ENCODE results near the gene ZNF764.
A peak's percentile ranks its signal among the peaks of the same experiment; 100 is the strongest.

The ZNF764 gene

GRCh38 chr16:30559690-30560089 is 1.5 kb upstream of the ZNF764 start:
- TF ChIP-seq CTCF (IDR thresholded peaks at IDR 0.05; ENCODE audit: poor library complexity, severe bottlenecking): no peak
- Histone ChIP-seq H3K27ac (ENCODE audit: poor library complexity, severe bottlenecking) (no peak overlapping the region), H3K36me3 (ENCODE audit: low read depth) (peaks cover 15% of the 10 kb centered on the region), H3K4me3 (ENCODE audit: severe bottlenecking) (no peak overlapping the region), H3K27me3 (ENCODE audit: insufficient read depth, poor library complexity, severe bottlenecking) (no peaks in the 10 kb centered on the region), H3K9me3 (ENCODE audit: severe bottlenecking) (no peaks in the 10 kb centered on the region), H3K4me1 (ENCODE audit: insufficient read depth, poor library complexity, severe bottlenecking) (no peaks in the 10 kb centered on the region)
- no peak for ATAC-seq (ENCODE audit: low read depth)
- no peak for DNase-seq (ENCODE audit: low spot score)

DNA sequence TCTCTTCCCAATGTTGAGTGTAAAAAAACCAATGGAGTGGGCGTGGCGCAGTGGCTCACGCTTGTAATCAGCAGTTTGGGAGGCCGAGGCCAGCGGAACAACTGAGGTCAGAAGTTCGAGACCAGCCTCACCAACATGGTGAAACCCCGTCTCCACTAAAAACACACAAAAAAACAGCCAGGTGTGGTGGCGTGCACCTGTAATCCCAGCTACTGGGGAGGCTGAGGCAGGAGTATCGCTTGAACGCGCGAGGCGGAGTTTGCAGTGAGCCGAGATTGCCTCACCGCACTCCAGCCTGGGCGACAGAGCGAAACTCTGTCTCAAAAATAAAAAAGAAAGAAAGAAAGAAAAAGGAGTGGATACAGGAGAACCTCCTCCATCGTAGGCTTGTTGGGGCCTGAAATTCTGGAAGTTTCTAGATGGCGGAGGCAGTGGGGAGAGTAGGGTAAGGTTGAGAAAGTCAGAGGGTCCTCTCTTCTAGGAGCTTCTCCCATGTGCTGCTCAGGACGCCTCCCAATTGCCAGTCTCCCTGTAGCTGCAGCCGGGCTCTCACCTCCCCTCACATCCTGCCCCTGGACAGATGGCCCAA is 709 bp upstream of the ZNF764 start:
- no peak overlapping the region for H3K27ac ChIP-seq (ENCODE audit: poor library complexity, severe bottlenecking)
- H3K9me3 ChIP-seq (ENCODE audit: severe bottlenecking): no peaks in the 10 kb centered on the region
- ATAC-seq (ENCODE audit: low read depth) (no peak), DNase-seq (ENCODE audit: low spot score) (no peak)
- H3K36me3 ChIP-seq (ENCODE audit: low read depth): peaks cover 22% of the 10 kb centered on the region
- TF ChIP-seq CTCF (IDR thresholded peaks at IDR 0.05; ENCODE audit: poor library complexity, severe bottlenecking): no peak
- H3K4me3 ChIP-seq (ENCODE audit: severe bottlenecking): peak overlapping the region; percentile 68
- H3K27me3 ChIP-seq (ENCODE audit: insufficient read depth, poor library complexity, severe bottlenecking): no peaks in the 10 kb centered on the region
- no peaks in the 10 kb centered on the region for H3K4me1 ChIP-seq (ENCODE audit: insufficient read depth, poor library complexity, severe bottlenecking)

- no peaks in the 10 kb centered on the region for H3K9me3 ChIP-seq (ENCODE audit: severe bottlenecking)
- no peak for TF ChIP-seq CTCF (IDR thresholded peaks at IDR 0.05; ENCODE audit: poor library complexity, severe bottlenecking)
- H3K4me1 ChIP-seq (ENCODE audit: insufficient read depth, poor library complexity, severe bottlenecking): no peaks in the 10 kb centered on the region
- ATAC-seq (ENCODE audit: low read depth): no peak; the same call in 1 of the 3 replicates
- H3K27me3 ChIP-seq (ENCODE audit: insufficient read depth, poor library complexity, severe bottlenecking): no peaks in the 10 kb centered on the region
- H3K4me3 ChIP-seq (ENCODE audit: severe bottlenecking): peak overlapping the region; percentile 68
- H3K36me3 ChIP-seq (ENCODE audit: low read depth): peaks cover 26% of the 10 kb centered on the region
- no peak for DNase-seq (ENCODE audit: low spot score)
- H3K27ac ChIP-seq (ENCODE audit: poor library complexity, severe bottlenecking): peak overlapping the region; percentile 42
Observed at GRCh38 chr16:30557707-30557956, 542 bp downstream of the ZNF764 start.

DNA sequence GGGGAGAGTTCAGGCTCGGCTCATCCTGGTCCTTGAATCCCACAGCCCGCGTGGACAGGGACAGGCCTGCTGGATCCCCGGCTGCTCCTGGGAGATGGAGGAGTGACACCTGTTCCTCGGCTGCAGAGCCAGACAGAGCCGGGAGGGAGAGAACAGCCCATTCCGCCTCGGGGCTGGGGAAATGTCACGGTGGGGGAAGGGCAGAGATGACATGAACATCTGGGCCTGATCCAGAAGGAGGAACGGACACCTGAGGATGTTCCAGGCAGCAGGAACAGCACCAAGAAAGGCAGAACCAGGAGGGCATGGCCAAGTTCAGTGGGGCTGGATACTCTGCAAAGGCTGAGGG is 2.1 kb downstream of the ZNF764 start:
- DNase-seq (ENCODE audit: low spot score) (no peak), ATAC-seq (ENCODE audit: low read depth) (no peak)
- H3K4me1 ChIP-seq (ENCODE audit: insufficient read depth, poor library complexity, severe bottlenecking): no peaks in the 10 kb centered on the region
- TF ChIP-seq CTCF (IDR thresholded peaks at IDR 0.05; ENCODE audit: poor library complexity, severe bottlenecking): no peak
- H3K4me3 ChIP-seq (ENCODE audit: severe bottlenecking): no peak overlapping the region
- H3K36me3 ChIP-seq (ENCODE audit: low read depth): peaks cover 26% of the 10 kb centered on the region
- no peaks in the 10 kb centered on the region for H3K9me3 ChIP-seq (ENCODE audit: severe bottlenecking)
- no peaks in the 10 kb centered on the region for H3K27me3 ChIP-seq (ENCODE audit: insufficient read depth, poor library complexity, severe bottlenecking)
- H3K27ac ChIP-seq (ENCODE audit: poor library complexity, severe bottlenecking): no peak overlapping the region

DNA sequence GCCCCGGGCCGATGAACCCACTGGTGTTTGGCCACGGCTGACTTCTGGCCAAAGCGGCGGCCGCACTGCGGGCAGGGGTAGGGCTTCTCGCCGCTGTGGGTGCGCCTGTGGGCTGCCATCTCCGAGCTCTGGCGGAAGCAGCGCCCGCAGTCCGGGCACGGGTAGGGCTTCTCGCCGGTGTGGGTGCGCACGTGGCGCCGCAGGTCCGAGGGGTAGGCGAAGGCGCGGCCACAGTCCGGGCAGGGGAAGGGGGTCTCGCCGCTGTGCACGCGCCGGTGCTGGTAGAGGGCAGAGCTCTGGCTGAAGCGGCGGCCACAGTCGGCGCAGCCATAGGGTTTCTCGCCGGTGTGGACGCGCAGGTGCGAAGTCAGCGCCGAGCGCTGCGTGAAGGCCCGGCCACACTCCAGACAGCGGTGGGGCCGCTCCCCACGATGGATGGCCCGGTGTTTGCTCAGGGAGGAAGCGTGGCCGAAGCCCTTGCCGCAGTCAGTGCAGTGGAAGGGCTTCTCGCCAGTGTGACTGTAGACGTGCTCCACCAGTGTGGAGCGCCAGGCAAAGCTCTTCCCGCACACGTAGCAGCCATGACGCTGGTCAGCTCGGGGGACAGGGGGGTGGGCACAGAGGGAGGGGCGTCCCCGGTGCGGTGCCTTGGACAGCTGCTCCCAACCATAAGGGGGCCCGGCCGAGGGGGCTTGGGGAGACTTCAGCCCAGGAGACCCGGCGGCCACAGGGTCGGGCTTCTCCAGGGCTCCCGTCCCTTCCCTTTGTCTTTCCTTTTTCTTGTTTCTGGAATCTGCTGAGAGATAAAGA is 2.7 kb downstream of the ZNF764 start:
- no peaks in the 10 kb centered on the region for H3K9me3 ChIP-seq (ENCODE audit: severe bottlenecking)
- ATAC-seq (ENCODE audit: low read depth): no peak
- H3K4me1 ChIP-seq (ENCODE audit: insufficient read depth, poor library complexity, severe bottlenecking): no peaks in the 10 kb centered on the region
- no peak overlapping the region for H3K27ac ChIP-seq (ENCODE audit: poor library complexity, severe bottlenecking)
- H3K36me3 ChIP-seq (ENCODE audit: low read depth): peaks cover 26% of the 10 kb centered on the region
- DNase-seq (ENCODE audit: low spot score): no peak
- H3K27me3 ChIP-seq (ENCODE audit: insufficient read depth, poor library complexity, severe bottlenecking): no peaks in the 10 kb centered on the region
- no peak overlapping the region for H3K4me3 ChIP-seq (ENCODE audit: severe bottlenecking)
- no peak for TF ChIP-seq CTCF (IDR thresholded peaks at IDR 0.05; ENCODE audit: poor library complexity, severe bottlenecking)

Measured in RWPE2 (cell line).